Neutrophil (primary cell): ENCODE data around the gene ANKDD1B.
"Not testable (repeated sequence)": the region's sequence is repeated elsewhere in the genome, so short reads cannot be mapped to it uniquely, and the experiment has no call there.

Experiments used
- H3K27ac ChIP-seq: fragments of 200-600 bp; sonication (generic); 2 replicates; pipeline ENCODE4 v1.5.1; 2016; ENCODE audit warnings: mild to moderate bottlenecking, moderate library complexity
- H3K27me3 ChIP-seq: fragments of 200-600 bp; sonication (generic); 2 replicates; pipeline ENCODE4 v1.6.0; 2016; ENCODE audit warnings: mild to moderate bottlenecking
- H3K36me3 ChIP-seq: fragments of 200-600 bp; sonication (generic); 2 replicates; pipeline ENCODE4 v1.5.1; 2017
- H3K4me1 ChIP-seq, 2 experiments: fragments of 200-600 bp in 1 of 2; sonication (generic) in 1 of 2; 1 replicate in 1 of 2; 2 replicates in 1 of 2; pipeline versions ENCODE4 v1.5.1 to v1.6.1; 2013 to 2016; ENCODE audit warnings: low read depth in 1 of 2, low read length in 1 of 2, mild to moderate bottlenecking in 1 of 2, moderate library complexity in 1 of 2; ENCODE audit not compliant: control insufficient read depth in 1 of 2, insufficient read depth in 1 of 2
- H3K4me3 ChIP-seq, 2 experiments: fragments of 200-600 bp in 1 of 2; sonication (generic) in 1 of 2; 1 replicate in 1 of 2; 2 replicates in 1 of 2; pipeline ENCODE4 v1.5.1; 2013 to 2016; ENCODE audit warnings: low read depth in 1 of 2, low read length in 1 of 2, mild to moderate bottlenecking in 1 of 2, moderate library complexity in 1 of 2
- H3K9me3 ChIP-seq: fragments of 200-600 bp; sonication (generic); 2 replicates; pipeline ENCODE4 v1.5.1; 2016
- TF ChIP-seq, protein P1 (sequence below): fragments of 200-600 bp; sonication (generic); IDR thresholded peaks from 2 replicates; pipeline ENCODE4 v1.5.1; 2016; ENCODE audit warnings: antibody characterized with exemption

Gene ANKDD1B

DNA sequence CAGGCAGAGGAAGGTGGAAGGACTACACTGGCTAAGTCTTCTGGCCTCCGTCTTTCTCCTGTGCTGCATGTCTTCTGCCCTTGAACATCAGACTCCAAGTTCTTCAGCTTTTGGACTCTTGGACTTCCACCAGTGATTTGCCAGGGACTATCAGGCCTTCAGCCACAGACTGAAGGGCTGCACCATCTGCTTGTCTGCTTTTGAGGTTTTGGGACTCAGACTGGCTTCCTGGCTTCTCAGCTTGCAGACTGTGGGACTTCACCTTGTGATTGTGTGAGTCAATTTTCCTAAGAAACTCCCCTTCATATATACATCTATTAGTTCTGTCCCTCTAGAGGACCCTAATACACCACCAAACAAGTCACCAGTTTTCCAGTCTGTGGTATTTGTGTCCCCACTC is 9.7 kb upstream of the ANKDD1B start:
- Histone ChIP-seq H3K4me3 (no peak overlapping the region), H3K27me3 (no peaks in the 10 kb centered on the region), H3K36me3 (peaks cover 29% of the 10 kb centered on the region), H3K27ac (no peak overlapping the region), H3K9me3 (no peaks in the 10 kb centered on the region), H3K4me1 (peaks cover 0 to under 1% of the 10 kb centered on the region in 2 experiments)
- TF ChIP-seq, protein P1, sequence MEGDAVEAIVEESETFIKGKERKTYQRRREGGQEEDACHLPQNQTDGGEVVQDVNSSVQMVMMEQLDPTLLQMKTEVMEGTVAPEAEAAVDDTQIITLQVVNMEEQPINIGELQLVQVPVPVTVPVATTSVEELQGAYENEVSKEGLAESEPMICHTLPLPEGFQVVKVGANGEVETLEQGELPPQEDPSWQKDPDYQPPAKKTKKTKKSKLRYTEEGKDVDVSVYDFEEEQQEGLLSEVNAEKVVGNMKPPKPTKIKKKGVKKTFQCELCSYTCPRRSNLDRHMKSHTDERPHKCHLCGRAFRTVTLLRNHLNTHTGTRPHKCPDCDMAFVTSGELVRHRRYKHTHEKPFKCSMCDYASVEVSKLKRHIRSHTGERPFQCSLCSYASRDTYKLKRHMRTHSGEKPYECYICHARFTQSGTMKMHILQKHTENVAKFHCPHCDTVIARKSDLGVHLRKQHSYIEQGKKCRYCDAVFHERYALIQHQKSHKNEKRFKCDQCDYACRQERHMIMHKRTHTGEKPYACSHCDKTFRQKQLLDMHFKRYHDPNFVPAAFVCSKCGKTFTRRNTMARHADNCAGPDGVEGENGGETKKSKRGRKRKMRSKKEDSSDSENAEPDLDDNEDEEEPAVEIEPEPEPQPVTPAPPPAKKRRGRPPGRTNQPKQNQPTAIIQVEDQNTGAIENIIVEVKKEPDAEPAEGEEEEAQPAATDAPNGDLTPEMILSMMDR = no peak

DNA sequence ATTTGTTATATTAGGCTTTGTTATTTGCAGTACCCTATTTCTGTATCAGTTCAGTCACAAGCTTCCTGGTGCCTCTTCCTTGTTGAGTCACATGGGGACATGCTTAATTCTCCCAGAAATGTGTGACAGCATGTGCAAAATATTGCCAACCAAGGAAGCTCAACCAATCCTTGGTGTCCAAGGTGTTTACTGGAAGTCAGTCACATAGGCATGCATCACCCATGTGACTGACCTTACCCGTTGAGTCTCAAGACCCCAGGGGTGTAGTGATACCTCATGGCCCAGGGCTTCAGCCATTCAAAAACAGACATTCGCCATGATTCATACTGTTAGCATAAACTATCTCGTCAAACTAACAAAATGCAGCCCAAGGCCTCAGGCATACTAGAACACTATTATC is 9.3 kb upstream of the ANKDD1B start:
- Histone ChIP-seq H3K9me3 (no peaks in the 10 kb centered on the region), H3K4me1 (peaks cover 0 to 5% of the 10 kb centered on the region in 2 experiments), H3K4me3 (no peak overlapping the region), H3K27ac (no peak overlapping the region), H3K36me3 (peaks cover 25% of the 10 kb centered on the region), H3K27me3 (no peaks in the 10 kb centered on the region)
- TF ChIP-seq, protein P1 = no peak

- TF ChIP-seq, protein P1 = no peak
- H3K4me3 ChIP-seq = no peak overlapping the region
- no peaks in the 10 kb centered on the region for H3K27me3 ChIP-seq
- peaks cover 6 to 12% of the 10 kb centered on the region in 2 experiments for H3K4me1 ChIP-seq
- H3K36me3 ChIP-seq = peaks cover 20% of the 10 kb centered on the region
- H3K27ac ChIP-seq = no peak overlapping the region
- no peaks in the 10 kb centered on the region for H3K9me3 ChIP-seq
Measured at GRCh38 chr5:75603371-75603770, 7.9 kb upstream of the ANKDD1B start.

DNA sequence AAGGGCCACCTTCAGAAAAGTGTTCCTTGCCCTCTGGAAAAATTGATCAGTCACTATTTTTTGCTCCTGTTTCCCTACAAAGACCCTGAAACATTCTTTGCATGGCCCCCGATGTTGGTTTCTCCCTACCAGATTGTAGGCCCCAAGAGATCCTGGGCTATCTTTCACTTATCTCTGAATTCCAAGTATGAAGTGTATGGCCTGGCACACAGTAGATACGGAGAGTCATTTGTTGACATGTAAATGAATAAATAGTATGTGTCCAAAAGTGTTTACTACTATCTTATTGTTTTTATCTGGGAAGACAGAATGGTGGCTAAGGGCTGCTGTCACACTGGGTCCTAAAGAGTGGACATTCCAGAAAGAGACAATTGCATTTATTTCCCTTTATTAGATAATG is 7.4 kb upstream of the ANKDD1B start:
- Histone ChIP-seq H3K9me3 (no peaks in the 10 kb centered on the region), H3K36me3 (peaks cover 20% of the 10 kb centered on the region), H3K27me3 (no peaks in the 10 kb centered on the region), H3K4me3 (no peak overlapping the region), H3K27ac (no peak overlapping the region), H3K4me1 (peaks cover 6 to 12% of the 10 kb centered on the region in 2 experiments)
- TF ChIP-seq, protein P1 = no peak

- not testable (repeated sequence) for H3K9me3 ChIP-seq, H3K36me3 ChIP-seq
- Histone ChIP-seq H3K4me3 (peak overlapping the region in 1 of 2 experiments; percentile 4), H3K4me1 (peaks cover 15 to 17% of the 10 kb centered on the region in 2 experiments), H3K27me3 (peaks cover 24% of the 10 kb centered on the region), H3K27ac (peak overlapping the region; percentile 1)
Measured at GRCh38 chr5:75607341-75607740, 3.9 kb upstream of the ANKDD1B start.

GRCh38 chr5:75608870-75609269 is 2.4 kb upstream of the ANKDD1B start:
- H3K36me3 ChIP-seq = peaks cover 4% of the 10 kb centered on the region
- H3K27me3 ChIP-seq = peaks cover 39% of the 10 kb centered on the region
- H3K4me1 ChIP-seq = peaks cover 15 to 17% of the 10 kb centered on the region in 2 experiments
- TF ChIP-seq, protein P1 = no peak
- H3K9me3 ChIP-seq = no peaks in the 10 kb centered on the region
- H3K4me3 ChIP-seq = no peak overlapping the region
- no peak overlapping the region for H3K27ac ChIP-seq
